ENCODE data around the gene ZNF326. TPM values are rescaled to one million over a fixed set of nuclear protein-coding genes. Genes with fewer than 3 reads are reported as not detected.
A peak's percentile ranks its signal among the peaks of the same experiment; 100 is the strongest.
"Not testable (repeated sequence)": the region's sequence is repeated elsewhere in the genome, so short reads cannot be mapped to it uniquely, and the experiment has no call there.

The ZNF326 gene
- total and polyA plus RNA-seq, 2 of the 4 experiments (the other 2 are of a cell fraction) = 4.5 to 17.0 TPM

- H2BK120ac ChIP-seq (ENCODE audit: low read depth, low read length) = no peak overlapping the region
- in situ Hi-C loops (cut with MboI; ENCODE audit: low sequenced_read_pairs) = loop anchor here (25.0 kb wide), 1 partner anchor 493 kb away; no protein-coding TSS in a partner anchor
- no peak overlapping the region for H3K4me2 ChIP-seq (ENCODE audit: low read depth, low read length)
- H3K23ac ChIP-seq (ENCODE audit: low read depth, low read length) = no peak overlapping the region
- H3K9me1 ChIP-seq (ENCODE audit: insufficient read depth, low read length) = no peaks in the 10 kb centered on the region
- no peak overlapping the region for H3K4ac ChIP-seq (ENCODE audit: low read depth, low read length)
- H2BK20ac ChIP-seq (ENCODE audit: low read depth, low read length) = peak overlapping the region; percentile 70; the same call in 1 of the 2 replicates
- no peak overlapping the region for H4K5ac ChIP-seq (ENCODE audit: low read depth, low read length)
- DNase-seq = no peak
- no peaks in the 10 kb centered on the region for H4K20me1 ChIP-seq (ENCODE audit: insufficient read depth, low read length)
- H2BK5ac ChIP-seq (ENCODE audit: low read depth, low read length, poor library complexity, severe bottlenecking) = no peak overlapping the region
- no peaks in the 10 kb centered on the region for H3K9me3 ChIP-seq (ENCODE audit: control insufficient read depth, insufficient read depth, low read length)
- no peak overlapping the region for H3K27ac ChIP-seq (ENCODE audit: insufficient read depth, low read length)
- no peak overlapping the region for H4K8ac ChIP-seq (ENCODE audit: low read depth in 2 of 2, low read length in 2 of 2)
- H4K91ac ChIP-seq (ENCODE audit: insufficient read depth, low read depth, low read length) = no peak overlapping the region
- H3K56ac ChIP-seq (ENCODE audit: extremely low read depth, insufficient read depth, low read length) = no peak overlapping the region
- no peak overlapping the region for H2BK15ac ChIP-seq (ENCODE audit: low read depth, low read length)
- no TSS peak for BruUV-seq (replicated peaks)
- no peaks in the 10 kb centered on the region for H3K27me3 ChIP-seq (ENCODE audit: control insufficient read depth, insufficient read depth, low read length)
- H3K4me1 ChIP-seq (ENCODE audit: control insufficient read depth, insufficient read depth, low read length) = peaks cover 6% of the 10 kb centered on the region
- ATAC-seq (ENCODE audit: low read depth) = peak; percentile 60; the same call in 1 of the 2 replicates
- no CpG with 5 or more reads among the region's 4 CpGs for WGBS, 2 experiments (ENCODE audit: extremely low coverage in 2 of 2, insufficient read length in 1 of 2)
- H2AFZ ChIP-seq (replicated peaks; ENCODE audit: low read length, poor library complexity) = no peak overlapping the region
- no peak overlapping the region for H2AK5ac ChIP-seq (ENCODE audit: low read depth, low read length)
- intact Hi-C loops (cut with micrococcal nuclease) = no loop called here
- no peak overlapping the region for H2AK9ac ChIP-seq (replicated peaks; ENCODE audit: low read depth, low read length, poor library complexity)
- ChIA-PET CTCF (interaction anchor here (1.2 kb wide), 1 partner anchor 176 kb away, joined by 5 read pairs; no protein-coding TSS in a partner anchor), POLR2A (ENCODE audit: unreplicated experiment) (no interaction called here)
- TF ChIP-seq NFE2L2 (IDR thresholded peaks at IDR 0.05; ENCODE audit: low read depth, low read length) (no peak), BHLHE40 (IDR thresholded peaks at IDR 0.05; ENCODE audit: low read depth, low read length) (no peak), CTCF (conservative IDR thresholded peaks at IDR 0.05; ENCODE audit: low read depth, low read length) (no peak), MAZ (IDR thresholded peaks at IDR 0.05; ENCODE audit: borderline replicate concordance, low read depth, low read length) (no peak), CEBPB (IDR thresholded peaks at IDR 0.05; ENCODE audit: low read depth, low read length) (no peak)
- dilution Hi-C loops (cut with HindIII; ENCODE audit: low sequenced_read_pairs, unreplicated experiment) = no loop called here
- no peak overlapping the region for H3K18ac ChIP-seq (ENCODE audit: low read depth, low read length)
- H3K4me3 ChIP-seq (ENCODE audit: insufficient read depth, low read depth, low read length) = no peak overlapping the region
- no peaks in the 10 kb centered on the region for H3K79me1 ChIP-seq (ENCODE audit: low read depth in 1 of 2, low read length in 2 of 2)
- 0 out of 2 replicates have a peak overlapping the region, but pooled peaks have one; percentile 19 for H3K14ac ChIP-seq (replicated peaks; ENCODE audit: low read depth, low read length)
- H3K9ac ChIP-seq (ENCODE audit: low read depth, low read length) = no peak overlapping the region
- H3K36me3 ChIP-seq (ENCODE audit: control insufficient read depth, insufficient read depth, low read length) = no peaks in the 10 kb centered on the region
These were observed 14.3 kb upstream of the ZNF326 start for GRCh38 chr1:89980605-89981004.

- H2AK5ac ChIP-seq (ENCODE audit: low read depth, low read length); POLR2A ChIA-PET (ENCODE audit: unreplicated experiment); H4K5ac ChIP-seq (ENCODE audit: low read depth, low read length); BruUV-seq (replicated peaks); ATAC-seq (ENCODE audit: low read depth); H2AK9ac ChIP-seq (replicated peaks; ENCODE audit: low read depth, low read length, poor library complexity); H3K23ac ChIP-seq (ENCODE audit: low read depth, low read length); H3K4ac ChIP-seq (ENCODE audit: low read depth, low read length); H4K20me1 ChIP-seq (ENCODE audit: insufficient read depth, low read length); H3K9me3 ChIP-seq (ENCODE audit: control insufficient read depth, insufficient read depth, low read length); H4K91ac ChIP-seq (ENCODE audit: insufficient read depth, low read depth, low read length); H2AFZ ChIP-seq (replicated peaks; ENCODE audit: low read length, poor library complexity); H3K18ac ChIP-seq (ENCODE audit: low read depth, low read length); H3K27me3 ChIP-seq (ENCODE audit: control insufficient read depth, insufficient read depth, low read length); DNase-seq; H3K4me2 ChIP-seq (ENCODE audit: low read depth, low read length); H3K27ac ChIP-seq (ENCODE audit: insufficient read depth, low read length); H3K9ac ChIP-seq (ENCODE audit: low read depth, low read length); H2BK120ac ChIP-seq (ENCODE audit: low read depth, low read length); H4K8ac ChIP-seq (ENCODE audit: low read depth in 2 of 2, low read length in 2 of 2); H3K14ac ChIP-seq (replicated peaks; ENCODE audit: low read depth, low read length); H3K79me1 ChIP-seq (ENCODE audit: low read depth in 1 of 2, low read length in 2 of 2); H3K36me3 ChIP-seq (ENCODE audit: control insufficient read depth, insufficient read depth, low read length); H2BK15ac ChIP-seq (ENCODE audit: low read depth, low read length); H2BK20ac ChIP-seq (ENCODE audit: low read depth, low read length); H3K4me3 ChIP-seq (ENCODE audit: insufficient read depth, low read depth, low read length); CTCF ChIA-PET; H2BK5ac ChIP-seq (ENCODE audit: low read depth, low read length, poor library complexity, severe bottlenecking); H3K4me1 ChIP-seq (ENCODE audit: control insufficient read depth, insufficient read depth, low read length); dilution Hi-C loops (cut with HindIII; ENCODE audit: low sequenced_read_pairs, unreplicated experiment); H3K9me1 ChIP-seq (ENCODE audit: insufficient read depth, low read length); intact Hi-C loops (cut with micrococcal nuclease); H3K56ac ChIP-seq (ENCODE audit: extremely low read depth, insufficient read depth, low read length): not testable (repeated sequence)
- in situ Hi-C loops (cut with MboI; ENCODE audit: low sequenced_read_pairs) = loop anchor here (25.0 kb wide), 1 partner anchor 496 kb away; no protein-coding TSS in a partner anchor
- WGBS, 2 experiments (ENCODE audit: extremely low coverage in 2 of 2, insufficient read length in 1 of 2) = no CpG with 5 or more reads among the region's 2 CpGs
These were observed 12.1 kb upstream of the ZNF326 start for GRCh38 chr1:89982846-89983245.
